ENCODE data around the gene SYMPK.

The SYMPK gene

DNA sequence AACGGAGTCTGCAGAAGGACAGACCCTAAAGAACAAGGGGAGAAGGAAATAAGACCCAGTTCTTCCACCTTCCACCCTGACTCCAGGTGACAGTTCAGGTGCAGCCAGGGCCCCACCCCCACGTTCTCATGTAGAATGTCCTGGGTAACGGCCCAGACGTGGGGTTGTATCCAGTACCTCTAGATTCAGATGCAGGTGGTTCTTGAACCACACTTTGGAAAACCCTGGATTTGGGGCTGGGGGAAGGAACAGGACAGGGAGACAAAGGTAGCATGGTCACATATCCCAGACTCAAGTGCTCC, 82.8 kb downstream of the SYMPK start:
- FAIRE-seq (no peak), DNase-seq (ENCODE audit: insufficient read length) (no peak)
- TF ChIP-seq POLR2A (IDR thresholded peaks at IDR 0.05; ENCODE audit: low read depth, low read length) (no peak), POLR2AphosphoS5 (IDR thresholded peaks at IDR 0.05; ENCODE audit: low read depth, low read length) (no peak), TAF1 (IDR thresholded peaks at IDR 0.05; ENCODE audit: borderline replicate concordance, low read depth, low read length) (no peak)

DNA sequence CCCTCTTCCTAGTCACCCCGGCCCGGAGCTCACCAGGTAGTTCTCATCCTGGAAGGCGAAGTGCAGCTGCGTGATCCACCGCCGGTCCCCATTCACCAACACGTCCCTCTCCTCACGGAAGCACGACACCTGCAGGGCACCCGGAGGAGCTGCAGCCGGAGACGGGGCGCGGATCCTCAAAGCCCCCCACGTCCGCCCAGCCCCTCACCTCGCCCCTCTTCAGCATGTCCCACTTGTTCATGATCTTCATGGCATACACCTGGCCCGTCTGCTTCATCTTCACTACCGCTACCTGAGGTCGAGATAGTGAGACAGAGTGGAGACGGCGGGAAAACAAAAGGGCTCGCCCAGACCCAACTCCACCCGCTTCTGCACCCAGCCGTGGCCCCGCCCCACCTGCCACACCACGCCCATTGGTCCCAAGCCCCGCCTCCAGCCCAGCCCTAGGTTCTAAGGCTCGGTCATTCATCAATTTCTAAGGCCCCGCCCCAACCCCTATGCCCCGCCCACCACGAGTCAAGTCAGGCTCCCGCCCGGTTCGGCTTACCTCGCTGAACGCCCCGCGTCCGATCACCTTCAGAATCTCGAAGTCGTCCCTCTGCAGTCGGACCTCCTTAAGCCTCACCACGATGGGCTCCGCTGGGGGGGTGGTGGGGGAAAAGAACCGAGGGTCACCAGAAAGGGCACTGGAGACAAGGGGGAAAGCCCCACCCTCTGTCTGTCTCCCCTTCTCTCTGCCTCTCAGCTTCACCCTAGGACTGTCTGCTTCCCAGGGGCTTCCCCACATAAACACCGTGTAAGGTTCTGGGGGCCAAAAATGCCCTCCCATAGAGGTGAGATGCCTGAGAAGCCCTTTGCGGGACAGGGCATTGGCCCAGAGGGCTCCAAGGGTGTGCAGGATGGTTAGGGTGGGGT, 83.5 kb downstream of the SYMPK start:
- DNase-seq (ENCODE audit: insufficient read length), result peak; percentile 94
- peak; percentile 96 for FAIRE-seq
- TF ChIP-seq TAF1 (IDR thresholded peaks at IDR 0.05; ENCODE audit: borderline replicate concordance, low read depth, low read length) (no peak), POLR2AphosphoS5 (IDR thresholded peaks at IDR 0.05; ENCODE audit: low read depth, low read length) (no peak; the same call in 1 of the 2 replicates), POLR2A (IDR thresholded peaks at IDR 0.05; ENCODE audit: low read depth, low read length) (no peak)

DNA sequence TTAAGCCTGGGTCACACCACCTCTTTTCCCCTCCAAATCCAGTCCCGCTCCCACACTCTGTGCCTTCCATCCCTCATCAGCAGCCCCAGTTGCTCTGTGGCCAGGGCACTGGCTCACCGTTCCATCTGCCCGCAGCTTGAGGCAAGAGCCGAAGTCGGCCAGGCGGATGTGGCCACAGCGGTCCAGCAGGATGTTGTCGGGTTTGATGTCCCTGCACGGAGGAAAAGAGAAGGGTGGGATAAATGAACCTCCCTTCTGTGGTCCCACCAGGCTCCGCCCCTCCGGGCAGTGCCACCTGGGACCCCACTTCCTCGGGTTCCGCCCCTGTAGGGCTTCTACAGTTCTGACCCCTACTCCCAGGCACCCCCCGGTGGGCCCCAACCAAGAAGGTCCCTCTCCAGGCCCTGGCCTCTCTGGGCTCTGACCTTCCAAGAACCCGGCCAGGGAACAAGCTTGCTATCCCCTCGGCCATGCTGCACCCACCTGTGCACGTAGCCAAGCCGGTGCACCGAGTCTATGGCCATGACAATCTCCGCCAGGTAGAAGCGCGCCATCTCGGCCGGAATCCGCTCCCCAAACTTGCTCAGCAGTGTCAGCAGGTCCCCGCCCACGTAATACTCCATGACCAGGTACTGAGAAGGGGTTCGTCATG, 84.8 kb downstream of the SYMPK start:
- no peak for TF ChIP-seq TAF1 (IDR thresholded peaks at IDR 0.05; ENCODE audit: borderline replicate concordance, low read depth, low read length)
- 0 out of 2 replicates have a peak, but pooled peaks have one; percentile 20 for TF ChIP-seq POLR2A (IDR thresholded peaks at IDR 0.05; ENCODE audit: low read depth, low read length)
- TF ChIP-seq POLR2AphosphoS5 (IDR thresholded peaks at IDR 0.05; ENCODE audit: low read depth, low read length), result no peak
- FAIRE-seq (no peak), DNase-seq (ENCODE audit: insufficient read length) (no peak)

DNA sequence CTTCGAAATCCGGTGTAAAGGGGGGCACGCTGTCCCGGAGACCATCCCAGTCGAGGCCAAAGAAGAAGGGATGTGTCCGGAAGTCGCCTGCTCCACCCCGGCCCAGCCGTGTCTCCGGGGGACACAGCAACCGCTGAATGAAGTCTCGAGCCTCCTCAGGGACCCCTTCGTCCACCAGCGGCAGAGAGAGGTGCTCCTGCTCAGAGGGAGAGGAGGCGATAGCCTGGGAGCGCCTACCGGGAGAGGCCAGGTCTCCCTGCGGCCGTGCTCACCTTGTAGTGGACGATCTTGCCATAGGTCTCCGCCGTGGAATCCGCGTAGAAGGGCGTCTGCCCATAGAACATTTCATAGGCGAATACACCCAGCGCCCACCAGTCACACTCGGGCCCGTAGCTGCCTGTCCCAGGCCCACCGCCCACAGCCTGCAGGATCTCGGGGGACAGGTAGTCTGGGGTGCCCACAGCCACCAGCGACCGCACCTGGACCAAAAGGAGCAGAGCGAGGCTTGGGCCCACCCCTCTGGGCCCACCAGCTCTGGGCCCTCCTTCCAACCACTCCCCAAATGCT, 85.5 kb downstream of the SYMPK start:
- FAIRE-seq (no peak), DNase-seq (ENCODE audit: insufficient read length) (no peak)
- TF ChIP-seq POLR2AphosphoS5 (IDR thresholded peaks at IDR 0.05; ENCODE audit: low read depth, low read length), result no peak
- no peak for TF ChIP-seq TAF1 (IDR thresholded peaks at IDR 0.05; ENCODE audit: borderline replicate concordance, low read depth, low read length)
- no peak for TF ChIP-seq POLR2A (IDR thresholded peaks at IDR 0.05; ENCODE audit: low read depth, low read length)

DNA sequence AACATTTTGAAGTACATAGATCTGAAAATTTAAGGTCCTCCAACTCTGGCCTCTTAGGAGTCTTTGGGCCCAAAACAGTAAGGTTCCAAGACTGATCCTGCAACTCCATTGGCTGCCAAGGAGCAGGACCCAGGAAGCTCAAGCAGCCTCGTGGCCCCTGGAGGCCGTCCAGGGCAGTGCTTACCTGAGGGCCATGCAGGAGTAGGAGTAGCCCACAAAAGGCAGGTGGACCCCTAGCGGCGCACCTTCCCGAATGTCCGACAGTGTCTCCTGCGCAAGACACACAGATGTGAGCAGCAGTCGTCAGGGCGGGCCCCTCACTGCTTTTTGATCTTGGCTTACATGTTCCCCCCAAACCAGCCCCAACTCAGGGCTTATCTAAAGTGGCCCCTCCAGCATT, 88.2 kb downstream of the SYMPK start:
- no peak for TF ChIP-seq POLR2AphosphoS5 (IDR thresholded peaks at IDR 0.05; ENCODE audit: low read depth, low read length)
- FAIRE-seq, result no peak
- no peak for DNase-seq (ENCODE audit: insufficient read length)

DNA sequence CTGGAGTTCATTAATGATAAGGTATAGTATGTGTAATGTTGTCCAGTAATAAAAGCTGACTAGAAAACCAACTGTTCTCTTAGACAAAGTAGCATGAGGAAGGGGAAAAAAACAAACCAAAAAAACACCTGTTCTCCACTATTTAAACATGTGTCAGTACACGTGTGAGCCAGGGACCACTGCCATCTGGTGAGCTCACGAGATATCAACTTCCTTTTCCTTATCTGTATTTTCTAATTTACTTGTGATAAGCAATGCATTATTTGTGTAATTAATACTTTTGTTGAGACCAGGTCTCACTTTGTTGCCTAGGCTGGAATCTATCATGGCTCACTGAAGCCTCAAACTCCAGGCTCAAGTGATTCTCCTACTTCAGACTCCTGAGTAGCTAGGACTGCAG, 89.6 kb downstream of the SYMPK start:
- FAIRE-seq, result no peak
- TF ChIP-seq TAF1 (IDR thresholded peaks at IDR 0.05; ENCODE audit: borderline replicate concordance, low read depth, low read length), result no peak
- TF ChIP-seq POLR2AphosphoS5 (IDR thresholded peaks at IDR 0.05; ENCODE audit: low read depth, low read length), result no peak
- no peak for TF ChIP-seq POLR2A (IDR thresholded peaks at IDR 0.05; ENCODE audit: low read depth, low read length)
- no peak for DNase-seq (ENCODE audit: insufficient read length)

DNA sequence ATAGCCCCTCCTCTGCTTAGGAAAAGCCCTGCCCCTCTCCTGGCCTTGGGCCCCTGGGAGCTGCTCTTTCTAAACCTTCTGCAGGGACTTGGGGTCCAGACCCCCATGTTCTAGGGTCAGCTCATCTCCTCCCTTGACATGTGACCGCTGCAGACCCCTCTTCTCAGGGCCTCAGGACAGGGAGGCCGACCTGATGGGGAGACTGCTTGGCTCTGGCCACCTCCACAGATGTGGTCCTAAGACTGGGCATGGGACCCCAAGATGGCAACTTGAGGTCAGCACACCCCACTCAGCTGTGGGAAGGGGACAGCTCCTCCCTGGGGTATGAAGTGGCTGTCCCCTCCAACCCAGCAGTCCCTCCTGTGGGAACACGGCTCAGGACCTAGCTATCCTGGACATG, 90.0 kb downstream of the SYMPK start:
- TF ChIP-seq TAF1 (IDR thresholded peaks at IDR 0.05; ENCODE audit: borderline replicate concordance, low read depth, low read length), result no peak
- TF ChIP-seq POLR2A (IDR thresholded peaks at IDR 0.05; ENCODE audit: low read depth, low read length), result no peak
- no peak; the same call in 1 of the 2 replicates for TF ChIP-seq POLR2AphosphoS5 (IDR thresholded peaks at IDR 0.05; ENCODE audit: low read depth, low read length)
- DNase-seq (ENCODE audit: insufficient read length) (no peak), FAIRE-seq (no peak)

DNA sequence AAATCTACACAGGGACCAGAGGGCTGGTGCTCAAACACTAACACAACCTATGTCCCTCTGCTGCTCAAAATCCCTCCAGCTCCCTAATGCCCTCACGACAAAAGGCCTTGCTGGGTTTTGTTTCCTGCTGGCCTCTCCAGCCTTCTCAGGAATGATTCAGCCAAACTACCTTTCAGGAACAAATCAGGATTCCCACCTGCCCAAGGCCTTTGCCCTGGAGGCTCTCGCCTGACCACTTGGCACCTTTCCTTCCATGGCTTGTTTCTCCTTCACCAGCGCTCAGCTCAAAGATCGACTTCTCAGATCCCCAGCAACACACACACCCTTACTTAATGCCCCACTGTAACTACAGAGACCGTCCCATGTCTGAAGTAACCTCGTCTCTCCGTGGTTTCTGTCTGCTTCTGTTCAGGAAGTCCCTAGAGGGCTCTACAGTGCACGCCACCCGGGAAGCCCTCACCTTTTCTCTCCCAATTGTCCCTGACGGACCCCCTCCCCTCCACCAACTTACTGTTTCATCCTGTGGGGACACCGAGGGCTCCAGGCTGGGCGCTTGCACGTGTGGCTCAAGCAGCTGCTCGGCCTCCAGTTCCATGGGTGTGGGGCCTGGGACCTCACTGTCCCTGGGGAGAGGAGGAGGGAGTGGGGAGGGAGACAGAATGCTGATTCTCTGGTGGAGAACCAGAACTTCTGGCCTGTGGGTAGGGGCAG, 90.7 kb downstream of the SYMPK start:
- FAIRE-seq, result no peak
- no peak for DNase-seq (ENCODE audit: insufficient read length)
- no peak for TF ChIP-seq TAF1 (IDR thresholded peaks at IDR 0.05; ENCODE audit: borderline replicate concordance, low read depth, low read length)
- TF ChIP-seq POLR2A (IDR thresholded peaks at IDR 0.05; ENCODE audit: low read depth, low read length), result no peak
- TF ChIP-seq POLR2AphosphoS5 (IDR thresholded peaks at IDR 0.05; ENCODE audit: low read depth, low read length), result no peak

DNA sequence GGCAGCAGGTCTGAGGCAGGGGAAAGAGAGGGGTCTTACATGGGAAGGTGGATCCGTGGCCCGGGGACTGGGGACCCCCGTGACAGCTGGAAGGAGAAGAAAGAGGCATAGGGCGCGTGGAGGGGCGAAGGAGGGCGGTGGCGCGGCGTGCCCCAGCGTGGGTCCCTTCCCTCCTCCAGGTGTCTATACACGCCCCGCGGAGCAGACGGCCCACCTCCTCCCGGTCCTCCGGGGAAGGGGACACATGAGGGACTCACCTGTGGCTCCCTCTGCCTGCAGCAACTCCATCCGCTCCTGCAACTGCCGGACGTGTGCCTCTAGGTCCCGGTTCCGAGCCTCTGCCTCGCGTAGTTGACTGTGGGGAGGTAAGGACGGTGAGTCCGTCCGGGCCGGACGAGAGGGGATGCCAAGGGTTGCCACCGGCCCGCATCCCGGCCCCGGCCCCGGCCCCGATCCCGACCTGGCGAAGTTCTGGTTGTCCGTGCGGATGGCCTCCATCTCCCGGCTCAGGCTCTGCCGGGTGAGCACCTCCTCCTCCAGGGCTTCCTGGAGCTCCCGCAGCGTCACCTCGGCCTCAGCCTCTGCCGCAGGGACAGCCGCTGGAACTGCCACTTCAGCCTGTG, 91.5 kb downstream of the SYMPK start:
- TF ChIP-seq POLR2A (IDR thresholded peaks at IDR 0.05; ENCODE audit: low read depth, low read length), result no peak
- TF ChIP-seq POLR2AphosphoS5 (IDR thresholded peaks at IDR 0.05; ENCODE audit: low read depth, low read length), result no peak
- TF ChIP-seq TAF1 (IDR thresholded peaks at IDR 0.05; ENCODE audit: borderline replicate concordance, low read depth, low read length), result no peak
- DNase-seq (ENCODE audit: insufficient read length) (no peak), FAIRE-seq (no peak)

DNA sequence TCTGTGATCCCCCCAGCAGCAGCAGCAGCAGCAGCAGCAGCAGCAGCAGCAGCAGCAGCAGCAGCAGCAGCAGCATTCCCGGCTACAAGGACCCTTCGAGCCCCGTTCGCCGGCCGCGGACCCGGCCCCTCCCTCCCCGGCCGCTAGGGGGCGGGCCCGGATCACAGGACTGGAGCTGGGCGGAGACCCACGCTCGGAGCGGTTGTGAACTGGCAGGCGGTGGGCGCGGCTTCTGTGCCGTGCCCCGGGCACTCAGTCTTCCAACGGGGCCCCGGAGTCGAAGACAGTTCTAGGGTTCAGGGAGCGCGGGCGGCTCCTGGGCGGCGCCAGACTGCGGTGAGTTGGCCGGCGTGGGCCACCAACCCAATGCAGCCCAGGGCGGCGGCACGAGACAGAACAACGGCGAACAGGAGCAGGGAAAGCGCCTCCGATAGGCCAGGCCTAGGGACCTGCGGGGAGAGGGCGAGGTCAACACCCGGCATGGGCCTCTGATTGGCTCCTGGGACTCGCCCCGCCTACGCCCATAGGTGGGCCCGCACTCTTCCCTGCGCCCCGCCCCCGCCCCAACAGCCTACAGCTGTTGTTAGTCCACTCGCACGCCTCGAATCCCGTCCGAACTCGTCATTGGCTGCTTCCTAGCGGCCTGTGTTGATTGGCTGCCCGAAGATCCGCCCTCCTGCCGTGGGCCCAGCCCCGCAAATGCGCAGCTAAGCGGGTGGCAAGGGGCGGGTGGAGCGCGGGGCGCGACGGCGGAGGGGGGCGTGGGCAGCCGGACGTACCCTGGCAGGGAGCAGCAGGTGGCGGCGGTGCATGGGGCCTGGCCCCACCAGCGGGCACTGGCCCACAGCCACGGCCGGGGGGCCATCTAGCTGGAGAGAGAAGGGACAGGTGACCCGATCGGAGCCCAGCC, 92.5 kb downstream of the SYMPK start:
- TF ChIP-seq POLR2A (IDR thresholded peaks at IDR 0.05; ENCODE audit: low read depth, low read length) (no peak), TAF1 (IDR thresholded peaks at IDR 0.05; ENCODE audit: borderline replicate concordance, low read depth, low read length) (no peak), POLR2AphosphoS5 (IDR thresholded peaks at IDR 0.05; ENCODE audit: low read depth, low read length) (no peak; the same call in 1 of the 2 replicates)
- peak; percentile 95 for DNase-seq (ENCODE audit: insufficient read length)
- FAIRE-seq, result peak; percentile 99

Measured in GM12892 (cell line).